ENCODE data around the gene TSN.

Gene TSN

DNA sequence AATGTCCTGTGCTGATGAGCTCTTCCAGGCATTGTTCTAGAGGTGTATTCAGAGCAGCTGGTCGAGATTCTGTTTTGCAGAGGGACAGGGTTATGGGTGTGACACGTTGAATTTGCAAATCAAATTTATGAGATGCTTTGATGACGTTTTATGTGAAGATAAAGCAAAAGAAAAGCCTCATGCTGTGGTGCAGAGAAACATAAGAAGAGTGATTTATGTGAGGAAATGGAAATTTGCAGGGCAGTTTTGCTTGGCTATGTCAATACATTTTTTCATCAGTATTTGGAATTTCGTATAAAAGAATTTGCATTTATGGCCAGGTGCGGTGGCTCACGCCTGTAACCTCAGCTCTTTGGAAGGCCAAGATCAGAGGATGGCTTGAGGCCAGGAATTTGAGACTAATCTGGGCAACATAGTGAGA lies 36.4 kb downstream of the TSN start:
- H3K4me3 ChIP-seq (ENCODE audit: low read depth, low read length): no peak overlapping the region
- no peak for TF ChIP-seq CTCF (IDR thresholded peaks at IDR 0.05; ENCODE audit: low read depth, low read length)
- no peak overlapping the region for H3K27ac ChIP-seq
- H3K36me3 ChIP-seq: no peaks in the 10 kb centered on the region
- no peaks in the 10 kb centered on the region for H3K9me3 ChIP-seq (ENCODE audit: severe bottlenecking)
- no peak for DNase-seq
- no peaks in the 10 kb centered on the region for H3K27me3 ChIP-seq (ENCODE audit: insufficient read depth, low read depth, severe bottlenecking)

DNA sequence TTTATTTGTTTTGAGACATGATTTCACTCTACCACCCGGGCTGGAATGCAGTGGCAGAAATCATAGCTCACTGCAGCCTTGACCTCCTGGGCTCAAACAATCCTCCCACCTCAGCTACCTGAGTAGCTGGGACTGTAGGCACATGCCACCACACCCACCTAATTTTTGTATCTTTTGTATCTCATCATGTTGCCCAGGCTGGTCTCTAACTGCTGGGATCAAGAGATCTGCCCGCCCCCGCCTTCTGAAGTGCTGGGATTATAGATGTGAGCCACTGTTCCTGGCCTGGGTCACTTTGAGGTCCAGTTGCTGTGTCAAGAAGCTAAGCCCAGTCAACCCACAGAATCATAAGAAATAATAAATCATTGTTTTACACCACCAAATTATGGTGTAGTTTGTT lies 38.4 kb downstream of the TSN start:
- H3K27me3 ChIP-seq (ENCODE audit: insufficient read depth, low read depth, severe bottlenecking): no peaks in the 10 kb centered on the region
- no peak for DNase-seq
- no peak overlapping the region for H3K4me3 ChIP-seq (ENCODE audit: low read depth, low read length)
- no peak for TF ChIP-seq CTCF (IDR thresholded peaks at IDR 0.05; ENCODE audit: low read depth, low read length)
- H3K9me3 ChIP-seq (ENCODE audit: severe bottlenecking): no peaks in the 10 kb centered on the region
- H3K27ac ChIP-seq: no peak overlapping the region
- no peaks in the 10 kb centered on the region for H3K36me3 ChIP-seq

- no peak overlapping the region for H3K4me3 ChIP-seq (ENCODE audit: low read depth, low read length)
- no peak for DNase-seq
- no peak overlapping the region for H3K27ac ChIP-seq
- TF ChIP-seq CTCF (IDR thresholded peaks at IDR 0.05; ENCODE audit: low read depth, low read length): no peak
- no peaks in the 10 kb centered on the region for H3K9me3 ChIP-seq (ENCODE audit: severe bottlenecking)
- H3K27me3 ChIP-seq (ENCODE audit: insufficient read depth, low read depth, severe bottlenecking): no peaks in the 10 kb centered on the region
- H3K36me3 ChIP-seq: no peaks in the 10 kb centered on the region
Observed at GRCh38 chr2:121794233-121794632, 38.8 kb downstream of the TSN start.

- H3K9me3 ChIP-seq (ENCODE audit: severe bottlenecking): no peaks in the 10 kb centered on the region
- DNase-seq: no peak
- H3K27me3 ChIP-seq (ENCODE audit: insufficient read depth, low read depth, severe bottlenecking): no peaks in the 10 kb centered on the region
- no peak overlapping the region for H3K4me3 ChIP-seq (ENCODE audit: low read depth, low read length)
- no peak for TF ChIP-seq CTCF (IDR thresholded peaks at IDR 0.05; ENCODE audit: low read depth, low read length)
- no peak overlapping the region for H3K27ac ChIP-seq
- no peaks in the 10 kb centered on the region for H3K36me3 ChIP-seq
Observed at GRCh38 chr2:121796239-121796638, 40.8 kb downstream of the TSN start.

GRCh38 chr2:121798617-121799016 lies 43.2 kb downstream of the TSN start:
- no peak for DNase-seq
- Histone ChIP-seq H3K27ac (no peak overlapping the region), H3K9me3 (ENCODE audit: severe bottlenecking) (peaks cover 3% of the 10 kb centered on the region), H3K4me3 (ENCODE audit: low read depth, low read length) (no peak overlapping the region), H3K27me3 (ENCODE audit: insufficient read depth, low read depth, severe bottlenecking) (no peaks in the 10 kb centered on the region), H3K36me3 (no peaks in the 10 kb centered on the region)
- TF ChIP-seq CTCF (IDR thresholded peaks at IDR 0.05; ENCODE audit: low read depth, low read length): no peak

GRCh38 chr2:121801916-121802315 lies 46.5 kb downstream of the TSN start:
- Histone ChIP-seq H3K27me3 (ENCODE audit: insufficient read depth, low read depth, severe bottlenecking) (no peaks in the 10 kb centered on the region), H3K36me3 (no peaks in the 10 kb centered on the region), H3K4me3 (ENCODE audit: low read depth, low read length) (no peak overlapping the region), H3K27ac (no peak overlapping the region), H3K9me3 (ENCODE audit: severe bottlenecking) (peaks cover 3% of the 10 kb centered on the region)
- no peak for TF ChIP-seq CTCF (IDR thresholded peaks at IDR 0.05; ENCODE audit: low read depth, low read length)
- no peak for DNase-seq
